Psoas muscle (tissue), 8 donors: ENCODE measurements around the gene SGMS1. TPM values are rescaled to one million over a fixed set of nuclear protein-coding genes. Genes with fewer than 3 reads are reported as not detected.
"Not testable (repeated sequence)": the region's sequence is repeated elsewhere in the genome, so short reads cannot be mapped to it uniquely, and the experiment has no call there.

ENCODE experiments used
- ATAC-seq, 4 donors: fragments of 200-7000 bp; cut with Tn5 transposase; one replicate each; pipeline ENCODE4 v1.9.1; 2020; ENCODE audit warnings: moderate library complexity in 3 of 4, mild to moderate bottlenecking in 2 of 4
- DNase-seq, 2 donors: peaks; one replicate each; pipeline ENCODE4 v3.0.0-alpha.2; 2020
- H3K27ac ChIP-seq: fragments of 200-600 bp; one replicate; pipeline ENCODE4 v1.8.0; 2022
- H3K27me3 ChIP-seq, 3 donors: fragments of 200-600 bp in 1 of 3; one replicate each; pipeline versions ENCODE4 v1.6.1 to v1.8.0; 2013 to 2022; ENCODE audit warnings: low read length in 2 of 3, mild to moderate bottlenecking in 2 of 3, moderate library complexity in 1 of 3; ENCODE audit not compliant: insufficient read depth in 3 of 3
- H3K36me3 ChIP-seq, 2 donors: fragments of 200-600 bp in 1 of 2; one replicate each; pipeline versions ENCODE4 v1.6.1 to v1.8.0; 2013 to 2022; ENCODE audit warnings: low read depth in 1 of 2, mild to moderate bottlenecking in 1 of 2, moderate library complexity in 1 of 2; ENCODE audit not compliant: insufficient read depth in 1 of 2
- H3K4me1 ChIP-seq: fragments of 200-600 bp; one replicate; pipeline ENCODE4 v1.8.0; 2022
- H3K4me3 ChIP-seq: fragments of 200-600 bp; one replicate; pipeline ENCODE4 v1.8.0; 2022; ENCODE audit warnings: mild to moderate bottlenecking
- H3K9me3 ChIP-seq: fragments of 200-600 bp; one replicate; pipeline ENCODE4 v1.8.0; 2022
- CTCF ChIP-seq: fragments of 200-600 bp; IDR thresholded peaks from one replicate; pipeline ENCODE4 v1.8.0; 2022; ENCODE audit warnings: antibody characterized with exemption
- whole genome bisulfite sequencing, 3 donors: extraction: QIAGEN DNeasy Blood & Tissue Kit; methylation state at CpG; one replicate each; pipeline versions ENCODE4 v1.1.6 to v1.1.7; 2013; 5-methylcytosine and 5-hydroxymethylcytosine counted together
- intact Hi-C, 2 donors: fragments of 100-400 bp; cut with DNase I; formaldehyde crosslinking; loops; one replicate each; pipeline versions ENCODE4 v1.11.0 to v1.14.2; 2022
- polyA plus RNA-seq, 3 donors: library from polyadenylated mRNA; stranded (reverse); fragments of 200-250 nt; gene quantifications; one replicate each; pipeline ENCODE4 v1.2.3, GENCODE V29; 2013
- total RNA-seq, 4 donors: library from RNA; stranded (reverse); fragmentation: NEBNext Ultra II Directional in 2 of 4; extraction: Animal tissue kit (Norgen Biotek cat#: 25700) in 2 of 4; gene quantifications; one replicate each; pipeline versions ENCODE4 v1.2.1 to v1.2.4, GENCODE V29; 2021 to 2023
- donor health status: healthy with polysubstance abuse.
- donor health status: DM: no; HTN: no; CAD: no; lungs with moderate emphysema.
- donor health status: Bipolar disorder and iron deficiency.
- donor health status: healthy.
- donor health status: DM: yes; HTN: yes; CAD: no.
- donor health status: DM: no; HTN: no; CAD: no.
- donor health status: DM: no; HTN: no; CAD: no.
- donor health status: DM: yes; HTN: yes; CAD: no.

Gene SGMS1
- total and polyA plus RNA-seq, 7 donors, result 6.2 to 16.7 (median 11.3) TPM

- Histone ChIP-seq H3K27ac (peak overlapping the region; percentile 18), H3K27me3 (no peaks in the 10 kb centered on the region), H3K4me1 (peaks cover 33% of the 10 kb centered on the region), H3K36me3 (no peaks in the 10 kb centered on the region), H3K9me3 (no peaks in the 10 kb centered on the region), H3K4me3 (no peak overlapping the region)
- DNase-seq (no peak), ATAC-seq (peak; percentile 43 to 77 (median 58))
- TF ChIP-seq CTCF, result no peak
- 40 to 74% (median 47%) methylated on average over 5 of the region's 5 CpGs for WGBS, 3 donors
- intact Hi-C loops, result no loop called here
Measured at GRCh38 chr10:50508315-50509051, 115.3 kb downstream of the SGMS1 start.

- no peak overlapping the region for H3K27ac ChIP-seq
- no peaks in the 10 kb centered on the region for H3K9me3 ChIP-seq
- peaks cover 28% of the 10 kb centered on the region for H3K4me1 ChIP-seq
- no peak overlapping the region for H3K4me3 ChIP-seq
- intact Hi-C loops, result no loop called here
- DNase-seq (no peak), ATAC-seq (no peak)
- 64 to 80% (median 69%) methylated on average over 5 of the region's 5 CpGs for WGBS, 3 donors
- no peak for TF ChIP-seq CTCF
- no peaks in the 10 kb centered on the region for H3K27me3 ChIP-seq
- no peaks in the 10 kb centered on the region for H3K36me3 ChIP-seq
Measured at GRCh38 chr10:50506861-50507573, 116.7 kb downstream of the SGMS1 start.

- Histone ChIP-seq H3K9me3 (no peaks in the 10 kb centered on the region), H3K4me1 (peaks cover 35% of the 10 kb centered on the region), H3K4me3 (no peak overlapping the region), H3K27me3 (no peaks in the 10 kb centered on the region), H3K36me3 (no peaks in the 10 kb centered on the region), H3K27ac (no peak overlapping the region)
- DNase-seq (no peak), ATAC-seq (no peak)
- TF ChIP-seq CTCF, result no peak
- intact Hi-C loops, result no loop called here
- WGBS, 3 donors, result 92 to 98% (median 94%) methylated on average over 1 of the region's 1 CpG
Measured at GRCh38 chr10:50504389-50504788, 119.4 kb downstream of the SGMS1 start.

- no peak for DNase-seq
- intact Hi-C loops, result no loop called here
- TF ChIP-seq CTCF, result no peak
- Histone ChIP-seq H3K4me1 (peaks cover 32% of the 10 kb centered on the region), H3K9me3 (no peaks in the 10 kb centered on the region), H3K4me3 (no peak overlapping the region), H3K27ac (no peak overlapping the region), H3K27me3 (no peaks in the 10 kb centered on the region), H3K36me3 (no peaks in the 10 kb centered on the region)
- 86 to 89% (median 87%) methylated on average over 10 of the region's 10 CpGs for WGBS, 3 donors
- ATAC-seq, result no peak
Measured at GRCh38 chr10:50503661-50504320, 120.0 kb downstream of the SGMS1 start.

GRCh38 chr10:50503156-50503555 lies 120.6 kb downstream of the SGMS1 start:
- H3K9me3 ChIP-seq, H3K27ac ChIP-seq, intact Hi-C loops, H3K4me3 ChIP-seq, ATAC-seq, H3K27me3 ChIP-seq, DNase-seq, H3K36me3 ChIP-seq: not testable (repeated sequence)
- 92 to 96% (median 95%) methylated on average over 4 of the region's 4 CpGs for WGBS, 3 donors
- H3K4me1 ChIP-seq, result peaks cover 29% of the 10 kb centered on the region
